Activated CD8-positive, alpha-beta memory T cell treated with anti-CD3 and anti-CD28 coated beads for 1 hour (primary cell): ENCODE data around the gene WDR35.

ENCODE experiments used
- DNase-seq, 2 donors: peaks; one replicate each; pipeline ENCODE4 v3.0.0-alpha.2; 2020; ENCODE audit warnings: low read depth in 1 of 2; ENCODE audit errors: extremely low read depth in 1 of 2

WDR35 gene

GRCh38 chr2:19989667-19990415 lies at the start of gene WDR35:
Gene WDR35, minus strand, starts transcription at chr2:19990105. Its CDS starts 90 bp downstream, at chr2:19990015.
- peak; percentile 64 to 90 for DNase-seq

DNA sequence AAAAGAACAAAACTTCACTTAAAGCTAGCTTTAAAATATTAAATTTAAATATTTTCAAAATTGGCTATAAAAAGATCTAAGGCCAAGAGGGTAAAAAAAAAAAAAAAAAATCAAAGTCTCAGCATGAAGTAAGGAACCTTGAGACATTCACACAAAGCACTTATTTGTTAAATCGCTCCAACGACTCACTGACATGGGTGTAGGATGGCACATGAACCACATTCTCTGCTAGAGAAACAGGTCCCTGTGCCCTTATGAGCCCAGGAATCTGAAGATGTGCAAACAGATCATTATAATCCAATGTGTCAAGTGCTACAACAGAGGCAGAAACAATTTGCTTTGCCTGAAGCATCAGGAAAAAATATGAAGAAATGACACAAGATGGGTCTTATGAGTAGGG lies 47.8 kb upstream of the WDR35 start:
- DNase-seq: no peak

DNA sequence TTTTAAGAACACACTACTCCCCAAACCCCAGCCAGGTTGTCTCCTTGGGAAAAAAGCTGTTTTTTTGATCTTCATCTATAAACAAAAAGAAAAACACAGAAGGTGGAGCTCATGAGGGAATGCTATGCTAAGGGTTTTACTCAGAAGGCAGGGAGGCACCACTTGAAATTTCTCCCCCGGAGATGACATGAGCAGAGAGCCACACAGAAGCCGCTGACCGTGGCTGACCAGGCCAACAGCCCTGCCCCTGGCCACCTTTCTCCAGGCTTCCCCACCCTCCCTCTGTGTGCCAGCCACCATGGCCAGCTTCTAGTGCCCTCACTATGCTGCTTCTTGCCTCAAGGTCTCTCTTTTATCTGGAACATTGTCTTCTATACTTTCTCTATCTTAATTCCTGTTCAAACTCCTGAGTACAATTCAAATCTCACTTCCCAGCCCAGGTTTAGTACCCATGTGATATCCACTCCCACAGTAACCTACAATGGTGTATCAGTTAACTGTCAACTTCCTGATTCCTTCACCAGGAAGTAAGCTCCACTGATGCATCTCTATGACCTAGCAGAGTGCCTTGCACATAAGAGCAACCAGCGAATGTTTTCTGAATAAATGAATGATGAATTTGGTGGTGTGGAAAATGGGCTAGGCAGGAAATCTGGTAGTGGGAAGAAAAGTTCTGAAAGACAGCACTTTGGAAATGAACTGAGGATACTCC lies 46.2 kb upstream of the WDR35 start:
- DNase-seq: no peak

GRCh38 chr2:20034821-20035220 lies 44.9 kb upstream of the WDR35 start:
- no peak for DNase-seq

GRCh38 chr2:20034218-20034617 lies 44.3 kb upstream of the WDR35 start:
- no peak for DNase-seq

- no peak for DNase-seq
These were observed 43.4 kb upstream of the WDR35 start for GRCh38 chr2:20033322-20033721.

DNA sequence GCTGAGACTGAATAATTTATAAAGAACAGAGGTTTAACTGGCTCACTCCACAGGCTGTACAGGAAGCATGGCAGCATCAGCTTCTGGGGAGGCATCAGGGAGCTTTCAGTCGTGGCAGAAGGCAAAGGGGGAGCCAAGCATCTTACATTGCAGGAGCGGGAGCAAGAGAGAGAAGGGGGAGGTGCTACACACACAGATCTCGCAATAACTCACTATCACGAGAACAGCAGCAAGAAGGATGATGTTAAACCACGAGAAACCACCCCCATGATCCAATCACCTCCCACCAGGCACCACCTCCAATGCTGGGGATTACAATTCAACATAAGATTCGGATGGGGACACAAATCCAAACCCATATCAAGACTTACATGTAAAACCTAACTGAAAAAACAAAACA lies 40.3 kb upstream of the WDR35 start:
- DNase-seq: no peak

DNA sequence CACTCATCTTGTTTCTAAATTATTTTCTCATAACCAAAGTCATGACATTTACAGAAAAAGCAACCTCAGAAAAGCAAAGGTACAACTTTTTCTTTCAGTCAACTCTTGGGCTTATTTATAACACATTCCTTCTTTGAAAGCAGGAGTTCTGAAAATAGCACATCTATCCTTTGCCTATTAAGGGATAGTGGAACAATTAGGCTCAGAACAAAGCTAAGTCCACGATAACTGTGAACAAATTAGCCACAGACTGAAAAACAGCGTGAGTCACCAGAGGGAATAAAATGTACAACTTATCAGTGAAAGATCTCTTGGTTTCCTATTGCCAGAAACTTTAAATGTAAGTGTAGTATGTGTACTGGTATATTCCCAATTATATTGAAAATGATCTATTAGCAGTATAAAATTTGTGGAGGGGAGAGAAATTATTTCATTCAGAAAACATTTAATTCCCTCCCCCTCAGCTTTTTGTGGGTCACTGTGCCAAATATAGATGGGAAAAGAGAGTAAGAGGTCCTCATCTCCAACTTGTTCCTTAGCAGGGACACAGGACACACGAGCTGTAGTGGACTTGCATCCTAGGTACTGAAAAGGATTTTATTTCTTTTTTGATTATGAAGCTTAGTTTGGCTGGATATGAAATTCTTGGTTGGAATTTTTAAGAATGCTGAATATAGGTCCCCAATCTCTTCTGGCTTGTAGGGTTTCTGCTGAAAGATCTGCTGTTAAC lies 38.0 kb upstream of the WDR35 start:
- DNase-seq: no peak

DNA sequence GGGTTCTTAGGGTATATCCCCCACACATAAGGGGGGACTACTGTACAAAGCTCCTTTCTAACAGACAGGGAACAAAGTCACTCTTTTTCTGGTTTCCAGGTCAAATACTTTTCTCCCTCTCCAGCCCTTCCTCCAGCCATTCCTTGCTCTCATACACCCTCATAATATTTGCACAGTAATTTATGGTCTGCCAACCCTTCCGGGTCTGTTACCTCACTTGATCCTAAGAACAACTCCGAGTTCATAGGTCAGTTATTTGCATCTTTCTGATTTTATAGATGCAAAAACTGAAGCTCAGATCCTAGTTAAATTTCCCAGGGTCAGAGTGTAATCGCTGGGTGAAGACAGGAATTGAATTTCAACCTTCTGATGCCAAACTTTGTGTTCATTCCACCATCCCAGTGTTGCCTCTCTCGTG lies 37.4 kb upstream of the WDR35 start:
- DNase-seq: no peak

DNA sequence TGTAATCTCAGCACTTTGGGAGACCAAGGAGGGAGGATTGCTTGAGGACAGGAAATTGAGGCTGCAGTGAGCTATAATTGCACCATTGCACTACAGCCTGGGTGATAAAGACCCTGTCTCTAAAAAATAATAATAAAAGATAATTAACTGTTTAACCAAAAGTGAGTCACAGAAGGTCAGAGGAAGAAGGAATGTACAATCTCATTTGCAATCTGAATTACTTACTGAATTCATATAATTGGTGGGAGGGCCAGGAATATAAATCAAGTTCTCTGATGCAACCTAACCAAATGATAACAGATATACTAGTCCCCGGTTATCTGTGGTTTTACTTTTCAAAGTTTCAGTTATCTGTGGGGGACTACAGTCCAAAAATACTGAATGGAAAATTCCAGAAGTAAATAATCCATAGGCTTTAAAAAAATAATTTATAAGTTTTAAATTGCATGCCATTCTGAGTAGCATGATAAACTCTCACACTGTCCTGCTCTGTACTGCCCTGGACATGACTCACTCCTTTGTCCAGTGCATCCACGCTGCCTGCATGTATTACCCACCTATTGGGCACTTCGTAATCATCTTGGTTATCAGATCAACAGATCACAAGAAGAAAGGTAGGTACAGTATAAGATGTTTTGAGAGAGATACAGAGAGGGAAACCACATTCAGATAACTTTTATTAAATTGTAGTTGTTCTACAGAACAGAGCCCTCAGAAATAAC lies 35.3 kb upstream of the WDR35 start:
- DNase-seq: no peak

DNA sequence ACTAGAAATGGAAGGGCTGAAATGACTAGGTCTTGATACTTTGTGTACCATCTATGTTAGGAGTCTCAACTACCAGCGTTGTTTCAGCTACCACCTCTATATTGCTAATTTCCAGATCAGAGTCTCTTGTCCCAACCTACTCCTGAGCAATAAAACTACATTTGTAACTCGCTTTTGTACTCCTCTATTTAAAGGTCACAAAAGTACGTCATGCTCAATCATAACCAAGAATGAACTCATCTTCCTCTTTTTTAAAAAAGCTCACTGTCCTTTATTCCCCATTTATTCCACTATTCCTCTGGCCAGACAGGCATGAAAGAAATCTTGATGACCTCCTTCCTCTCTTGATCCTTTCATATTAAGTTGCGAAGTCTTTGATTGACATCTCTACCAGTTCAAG lies 33.8 kb upstream of the WDR35 start:
- DNase-seq: no peak

DNA sequence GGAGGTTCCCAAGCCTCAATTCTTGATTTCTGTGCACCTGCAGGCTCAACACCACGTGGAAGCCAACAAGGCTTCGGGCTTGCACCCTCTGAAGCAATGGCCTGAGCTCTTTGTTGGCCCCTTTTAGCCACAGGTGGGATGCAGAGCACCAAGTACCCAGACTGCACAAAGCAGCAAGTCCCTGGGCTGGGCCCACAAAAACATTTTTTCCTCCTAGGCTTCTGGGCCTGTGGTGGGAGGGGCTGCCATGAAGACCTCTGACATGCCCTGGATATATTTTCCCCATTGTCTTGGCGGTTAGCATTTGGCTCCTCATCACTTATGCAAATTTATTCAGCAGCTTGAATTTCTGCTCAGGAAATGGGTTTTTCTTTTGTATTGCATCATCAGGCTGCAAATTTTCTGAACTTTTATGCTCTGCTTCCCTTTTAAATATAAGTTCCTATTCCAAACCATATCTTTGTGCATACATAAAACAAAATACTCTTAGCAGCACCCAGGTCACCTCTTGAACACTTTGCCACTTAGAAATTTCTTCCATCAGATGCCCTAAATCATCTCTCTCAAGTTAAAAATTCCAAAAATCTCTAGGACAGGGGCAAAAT lies 31.6 kb upstream of the WDR35 start:
- no peak for DNase-seq

- DNase-seq: no peak
These were observed 29.8 kb upstream of the WDR35 start for GRCh38 chr2:20019747-20020146.

GRCh38 chr2:20018601-20019152 lies 28.8 kb upstream of the WDR35 start:
- no peak for DNase-seq

GRCh38 chr2:20016346-20016745 lies 26.4 kb upstream of the WDR35 start:
- DNase-seq: no peak

DNA sequence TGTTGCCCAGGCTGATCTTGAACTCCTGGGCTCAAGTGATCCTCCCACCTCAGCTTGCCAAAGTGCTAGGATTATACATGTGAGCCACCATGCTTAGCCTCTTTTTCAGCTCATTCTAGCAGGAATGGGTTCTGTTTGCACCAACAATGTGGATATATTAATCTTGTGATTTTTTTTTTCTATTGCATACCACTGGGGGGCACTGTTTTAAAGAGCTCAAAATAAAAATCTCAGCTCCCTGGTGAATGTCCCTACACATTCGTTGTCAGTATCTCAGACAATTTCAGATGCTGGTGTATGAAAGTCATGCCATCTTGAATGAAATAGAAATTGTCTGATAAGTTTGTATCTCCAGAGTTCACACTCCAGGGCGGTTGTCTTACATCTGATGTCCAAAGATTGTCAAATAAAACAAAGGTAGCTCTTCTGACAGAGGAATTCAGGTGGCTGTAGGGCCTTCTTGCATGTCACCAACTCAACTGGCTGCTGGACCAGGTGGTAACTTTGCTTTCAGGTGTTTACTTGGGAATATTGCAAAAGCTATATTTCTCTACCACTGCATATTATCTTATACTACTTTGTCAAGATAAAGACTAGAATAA lies 25.7 kb upstream of the WDR35 start:
- DNase-seq: no peak

GRCh38 chr2:20013126-20013849 lies 23.4 kb upstream of the WDR35 start:
- DNase-seq: no peak

DNA sequence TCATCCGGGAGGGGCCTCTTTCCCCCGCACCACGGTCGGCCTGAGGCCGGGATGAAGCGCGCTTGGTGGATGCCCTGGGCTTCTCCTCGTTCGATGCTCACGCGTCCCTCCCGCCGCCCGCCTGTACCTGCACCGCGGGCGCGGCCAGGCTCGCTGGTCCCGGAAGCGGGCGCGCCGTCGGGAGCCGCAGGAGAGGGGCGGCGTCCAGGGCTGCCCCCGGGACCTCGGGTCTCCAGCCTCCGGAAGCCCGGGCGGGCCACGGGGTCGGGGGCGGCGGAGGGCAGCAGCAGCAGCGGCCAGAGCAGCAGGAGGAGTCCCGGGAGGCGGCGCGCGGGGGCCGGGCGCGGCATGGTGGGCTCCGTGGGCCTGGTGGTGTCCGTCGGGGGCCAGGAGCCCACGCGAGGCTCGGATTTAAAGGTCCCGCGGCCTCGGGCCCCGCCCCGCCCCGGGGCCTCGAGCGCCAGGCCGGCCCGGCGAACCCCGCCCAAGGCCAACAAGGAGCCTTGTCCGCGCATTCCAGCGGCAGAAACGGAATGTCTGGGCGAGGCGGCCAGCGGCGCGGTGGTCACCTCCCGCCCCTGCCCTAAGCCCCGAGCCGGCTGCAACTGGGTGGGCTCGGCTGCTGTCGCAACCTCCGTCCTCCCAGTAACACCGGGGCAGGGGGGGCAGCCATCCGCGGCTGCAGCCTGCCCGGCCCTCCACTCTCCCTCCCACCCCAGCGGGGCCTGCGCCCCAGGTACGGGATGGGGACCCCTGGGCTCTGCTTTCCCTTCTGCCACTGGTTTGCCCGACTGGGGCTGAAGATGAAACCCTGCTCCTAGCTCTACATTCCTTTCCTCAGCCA lies 22.6 kb upstream of the WDR35 start, which contains the start of gene MATN3:
MATN3 (minus strand) TSS at position 387 of the 844 bp plus-strand sequence; CDS start at position 350, 37 bp downstream.
- no peak for DNase-seq

DNA sequence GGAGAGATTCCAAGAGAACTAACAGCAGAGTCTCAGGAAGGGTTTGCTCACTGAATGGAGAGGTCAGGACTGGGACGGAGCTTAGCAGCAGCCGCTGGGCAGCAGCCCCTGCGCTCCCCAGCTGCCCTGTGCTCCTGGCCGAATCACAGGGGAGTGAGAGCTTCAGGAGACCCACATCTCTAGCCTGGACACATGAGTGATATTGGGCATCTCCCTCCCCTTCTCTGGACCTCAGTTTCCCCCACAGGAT lies 22.1 kb upstream of the WDR35 start:
- DNase-seq: no peak
